MM.1S (cell line): ENCODE measurements around the gene CD151.

Experiments used
- DNase-seq: peaks from one replicate; pipeline ENCODE4 v3.0.0-alpha.2; 2015
- H2AFZ ChIP-seq: fragments of 300-600 bp; sonication (generic); 2 replicates; pipeline ENCODE4 v1.6.0; 2016; ENCODE audit warnings: antibody characterized with exemption, low read length
- H3F3A ChIP-seq: fragments of 300-600 bp; sonication (generic); 2 replicates; pipeline ENCODE4 v1.6.1; 2016; ENCODE audit warnings: mild to moderate bottlenecking, antibody characterized with exemption, low read length, moderate library complexity, mixed read lengths; ENCODE audit not compliant: insufficient read depth
- H3K27ac ChIP-seq: fragments of 300-600 bp; sonication (generic); 2 replicates; pipeline ENCODE4 v1.5.1; 2016; ENCODE audit warnings: mild to moderate bottlenecking, low read length
- H3K27me3 ChIP-seq: fragments of 300-600 bp; sonication (generic); replicated peaks from 2 replicates; pipeline ENCODE4 v1.6.0; 2016; ENCODE audit warnings: low read length; ENCODE audit not compliant: insufficient read depth
- H3K36me3 ChIP-seq: fragments of 300-600 bp; sonication (generic); replicated peaks from 2 replicates; pipeline ENCODE4 v1.6.1; 2016; ENCODE audit warnings: mild to moderate bottlenecking, low read length, mixed read lengths; ENCODE audit not compliant: insufficient read depth
- H3K4me1 ChIP-seq: fragments of 300-600 bp; sonication (generic); 2 replicates; pipeline ENCODE4 v1.6.1; 2016; ENCODE audit warnings: low read length, mixed read lengths
- H3K4me2 ChIP-seq: fragments of 300-600 bp; sonication (generic); 2 replicates; pipeline ENCODE4 v1.6.0; 2016; ENCODE audit warnings: low read depth, low read length
- H3K4me3 ChIP-seq: fragments of 300-600 bp; sonication (generic); 2 replicates; pipeline ENCODE4 v1.5.1; 2016; ENCODE audit warnings: low read length, mixed read lengths
- H3K79me2 ChIP-seq: fragments of 300-600 bp; sonication (generic); 2 replicates; pipeline ENCODE4 v1.6.1; 2016; ENCODE audit warnings: mixed run types, low read length, mixed read lengths
- H3K9ac ChIP-seq: fragments of 300-600 bp; sonication (generic); 2 replicates; pipeline ENCODE4 v1.6.1; 2016; ENCODE audit warnings: low read length, mixed read lengths
- H3K9me2 ChIP-seq: fragments of 300-600 bp; sonication (generic); replicated peaks from 2 replicates; pipeline ENCODE4 v1.6.1; 2016; ENCODE audit warnings: mild to moderate bottlenecking, low read length, mixed read lengths; ENCODE audit not compliant: insufficient read depth
- H3K9me3 ChIP-seq: fragments of 300-600 bp; sonication (generic); replicated peaks from 2 replicates; pipeline ENCODE4 v1.6.1; 2016; ENCODE audit warnings: mild to moderate bottlenecking, low read length, mixed read lengths; ENCODE audit not compliant: insufficient read depth
- H4K20me1 ChIP-seq: fragments of 300-600 bp; sonication (generic); 2 replicates; pipeline ENCODE4 v1.6.1; 2016; ENCODE audit warnings: mild to moderate bottlenecking, low read length, moderate library complexity, mixed read lengths; ENCODE audit not compliant: insufficient read depth
- EZH2 ChIP-seq: fragments of 300-600 bp; sonication (generic); optimal IDR thresholded peaks from 2 replicates; pipeline ENCODE3; 2017; ENCODE audit warnings: low read depth, mild to moderate bottlenecking, antibody characterized with exemption, low read length, mixed read lengths
- EZH2phosphoT487 ChIP-seq: fragments of 300-600 bp; sonication (generic); IDR thresholded peaks from 2 replicates; pipeline ENCODE4 v1.6.1; 2018; ENCODE audit warnings: antibody characterized with exemption, low read length
- TF ChIP-seq, protein P1 (sequence below): fragments of 300-600 bp; sonication (generic); IDR thresholded peaks from 2 replicates; pipeline ENCODE4 v1.5.1; 2016; ENCODE audit warnings: antibody characterized with exemption, low read length, mixed read lengths

The CD151 gene

GRCh38 chr11:802693-803466, 29.9 kb upstream of the CD151 start:
- Histone ChIP-seq H2AFZ (no peak overlapping the region), H3K4me2 (peak overlapping the region; percentile 2; the same call in 1 of the 2 replicates), H3K9ac (no peak overlapping the region), H3K27ac (no peak overlapping the region), H3K4me3 (no peak overlapping the region), H4K20me1 (no peaks in the 10 kb centered on the region), H3K79me2 (peaks cover 33% of the 10 kb centered on the region), H3F3A (peaks cover 14% of the 10 kb centered on the region), H3K9me3 (no peaks in the 10 kb centered on the region), H3K27me3 (no peaks in the 10 kb centered on the region), H3K9me2 (no peaks in the 10 kb centered on the region), H3K36me3 (no peaks in the 10 kb centered on the region), H3K4me1 (0 out of 2 replicates have a peak, but pooled peaks cover 5% of the 10 kb centered on the region)
- no peak for DNase-seq
- TF ChIP-seq, protein P1, sequence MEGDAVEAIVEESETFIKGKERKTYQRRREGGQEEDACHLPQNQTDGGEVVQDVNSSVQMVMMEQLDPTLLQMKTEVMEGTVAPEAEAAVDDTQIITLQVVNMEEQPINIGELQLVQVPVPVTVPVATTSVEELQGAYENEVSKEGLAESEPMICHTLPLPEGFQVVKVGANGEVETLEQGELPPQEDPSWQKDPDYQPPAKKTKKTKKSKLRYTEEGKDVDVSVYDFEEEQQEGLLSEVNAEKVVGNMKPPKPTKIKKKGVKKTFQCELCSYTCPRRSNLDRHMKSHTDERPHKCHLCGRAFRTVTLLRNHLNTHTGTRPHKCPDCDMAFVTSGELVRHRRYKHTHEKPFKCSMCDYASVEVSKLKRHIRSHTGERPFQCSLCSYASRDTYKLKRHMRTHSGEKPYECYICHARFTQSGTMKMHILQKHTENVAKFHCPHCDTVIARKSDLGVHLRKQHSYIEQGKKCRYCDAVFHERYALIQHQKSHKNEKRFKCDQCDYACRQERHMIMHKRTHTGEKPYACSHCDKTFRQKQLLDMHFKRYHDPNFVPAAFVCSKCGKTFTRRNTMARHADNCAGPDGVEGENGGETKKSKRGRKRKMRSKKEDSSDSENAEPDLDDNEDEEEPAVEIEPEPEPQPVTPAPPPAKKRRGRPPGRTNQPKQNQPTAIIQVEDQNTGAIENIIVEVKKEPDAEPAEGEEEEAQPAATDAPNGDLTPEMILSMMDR = no peak
- TF ChIP-seq EZH2phosphoT487 = no peak
- TF ChIP-seq EZH2 = no peak

DNA sequence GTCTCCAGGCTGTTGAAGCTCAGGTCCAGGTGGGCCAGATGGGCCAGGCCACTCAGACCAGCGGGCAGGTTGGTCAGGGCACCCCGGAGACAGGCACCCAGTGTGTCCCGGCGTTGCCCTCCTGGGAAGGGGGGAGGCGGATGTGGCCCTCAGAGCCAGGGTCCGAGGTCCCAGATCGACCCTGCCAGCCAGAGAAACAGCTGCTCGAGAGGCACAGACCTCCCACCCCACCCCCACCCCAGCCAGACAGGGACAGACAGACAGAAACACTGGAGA, 29.3 kb upstream of the CD151 start:
- Histone ChIP-seq H3K36me3 (no peaks in the 10 kb centered on the region), H4K20me1 (no peaks in the 10 kb centered on the region), H3K27ac (no peak overlapping the region), H3K79me2 (peaks cover 36% of the 10 kb centered on the region), H3K27me3 (no peaks in the 10 kb centered on the region), H3K9ac (no peak overlapping the region), H2AFZ (no peak overlapping the region), H3K4me1 (peaks cover 6% of the 10 kb centered on the region; the same call in 1 of the 2 replicates), H3F3A (peaks cover 13% of the 10 kb centered on the region), H3K4me2 (peak overlapping the region; percentile 98; the same call in 1 of the 2 replicates), H3K9me2 (no peaks in the 10 kb centered on the region), H3K9me3 (no peaks in the 10 kb centered on the region), H3K4me3 (peak overlapping the region; percentile 95; the same call in 1 of the 2 replicates)
- no peak for TF ChIP-seq EZH2phosphoT487
- TF ChIP-seq, protein P1 = no peak
- TF ChIP-seq EZH2 = no peak
- no peak for DNase-seq

DNA sequence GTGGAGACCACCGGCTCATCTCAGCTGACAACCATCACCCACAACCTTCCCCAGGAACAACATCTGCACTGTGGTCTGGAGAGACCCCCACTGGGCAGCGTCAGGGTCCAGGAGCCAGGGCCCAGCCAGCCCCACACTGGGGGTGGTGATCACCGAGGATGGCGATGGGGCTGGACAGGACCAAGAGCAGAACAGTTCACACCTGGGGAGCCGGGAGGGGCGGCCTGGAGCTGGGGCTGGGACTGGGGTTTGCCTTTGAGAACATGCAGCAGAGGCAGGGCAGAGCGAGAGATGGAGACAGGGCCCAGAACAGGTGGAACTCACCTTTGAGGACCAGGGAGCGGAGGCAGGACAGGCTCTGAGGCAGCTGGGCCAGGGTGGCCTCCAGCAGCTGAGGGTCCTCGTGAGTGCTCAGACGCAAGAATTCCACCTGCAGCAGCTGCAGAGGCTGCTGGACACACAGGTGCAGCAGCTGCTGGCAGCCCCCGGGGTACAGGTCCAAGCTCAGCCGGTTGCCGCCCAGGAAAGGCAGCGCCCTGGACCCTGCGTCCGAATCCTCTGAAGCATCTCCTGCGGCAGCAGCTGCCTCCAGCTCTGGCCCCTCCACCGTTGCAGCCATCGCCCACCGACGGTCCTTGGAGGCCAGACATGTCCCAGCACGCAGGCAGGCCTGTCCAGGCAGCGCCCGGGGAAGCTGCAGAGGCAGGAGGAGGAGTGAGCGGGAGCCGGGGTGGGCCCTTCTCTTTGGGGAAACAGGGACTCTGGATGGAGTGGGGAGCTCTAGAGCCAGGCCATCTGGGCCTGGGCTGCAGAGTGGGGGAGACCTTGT, 28.8 kb upstream of the CD151 start:
- DNase-seq = no peak
- no peak overlapping the region; the same call in 1 of the 2 replicates for H3K27ac ChIP-seq

More for the DNA sequence above, 28.8 kb upstream of the CD151 start:
- H3K9ac ChIP-seq = peak overlapping the region; percentile 85
- no peaks in the 10 kb centered on the region for H3K36me3 ChIP-seq
- H2AFZ ChIP-seq = peak overlapping the region; percentile 74
- no peaks in the 10 kb centered on the region for H3K9me2 ChIP-seq
- no peaks in the 10 kb centered on the region for H3K9me3 ChIP-seq
- H3K4me1 ChIP-seq = peaks cover 8% of the 10 kb centered on the region; the same call in 1 of the 2 replicates
- TF ChIP-seq, protein P1 = no peak
- no peak for TF ChIP-seq EZH2phosphoT487
- TF ChIP-seq EZH2 = no peak
- H3K79me2 ChIP-seq = peaks cover 42% of the 10 kb centered on the region
- H4K20me1 ChIP-seq = no peaks in the 10 kb centered on the region
- peak overlapping the region; percentile 98 for H3K4me2 ChIP-seq
- peak overlapping the region; percentile 95 for H3K4me3 ChIP-seq
- H3F3A ChIP-seq = peaks cover 13% of the 10 kb centered on the region
- H3K27me3 ChIP-seq = no peaks in the 10 kb centered on the region
